ENCODE data around the gene COL4A4.

The COL4A4 gene

DNA sequence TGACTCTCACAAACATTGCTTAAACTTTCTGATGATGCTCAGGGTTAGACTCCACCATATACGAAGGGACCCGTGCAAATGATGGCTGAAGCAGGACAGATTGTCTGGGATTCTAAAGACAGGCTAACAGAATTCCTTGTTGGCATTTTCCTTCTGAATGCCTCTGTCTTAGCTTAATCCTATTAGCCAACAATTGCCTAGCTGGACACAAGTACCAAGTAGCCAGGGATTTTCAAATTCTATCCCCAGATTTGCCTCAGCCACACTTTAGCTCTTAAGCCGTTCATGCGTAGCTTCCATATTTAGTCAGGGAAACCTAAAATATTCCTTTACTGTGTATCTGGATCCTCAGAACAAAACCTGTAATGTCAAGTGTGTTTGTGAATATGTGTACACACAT lies 40.4 kb upstream of the COL4A4 start:
- H3K27ac ChIP-seq = no peak overlapping the region
- no peaks in the 10 kb centered on the region for H3K27me3 ChIP-seq (ENCODE audit: insufficient read depth, low read depth)
- H3K9ac ChIP-seq = no peak overlapping the region
- H3K36me3 ChIP-seq (ENCODE audit: insufficient read depth) = no peaks in the 10 kb centered on the region
- H2AFZ ChIP-seq (ENCODE audit: low read depth) = no peak overlapping the region
- H3K4me1 ChIP-seq (ENCODE audit: low read depth, poor library complexity, severe bottlenecking) = no peaks in the 10 kb centered on the region
- no peaks in the 10 kb centered on the region for H4K20me1 ChIP-seq (ENCODE audit: insufficient read depth)
- no peaks in the 10 kb centered on the region for H3K79me2 ChIP-seq (ENCODE audit: insufficient read depth, low read depth)
- H3K4me3 ChIP-seq (IDR thresholded peaks at IDR 0.05; ENCODE audit: insufficient read depth, low read depth, low read length) = no peak overlapping the region
- no peak overlapping the region for H3K4me2 ChIP-seq
- TF ChIP-seq, protein P1, sequence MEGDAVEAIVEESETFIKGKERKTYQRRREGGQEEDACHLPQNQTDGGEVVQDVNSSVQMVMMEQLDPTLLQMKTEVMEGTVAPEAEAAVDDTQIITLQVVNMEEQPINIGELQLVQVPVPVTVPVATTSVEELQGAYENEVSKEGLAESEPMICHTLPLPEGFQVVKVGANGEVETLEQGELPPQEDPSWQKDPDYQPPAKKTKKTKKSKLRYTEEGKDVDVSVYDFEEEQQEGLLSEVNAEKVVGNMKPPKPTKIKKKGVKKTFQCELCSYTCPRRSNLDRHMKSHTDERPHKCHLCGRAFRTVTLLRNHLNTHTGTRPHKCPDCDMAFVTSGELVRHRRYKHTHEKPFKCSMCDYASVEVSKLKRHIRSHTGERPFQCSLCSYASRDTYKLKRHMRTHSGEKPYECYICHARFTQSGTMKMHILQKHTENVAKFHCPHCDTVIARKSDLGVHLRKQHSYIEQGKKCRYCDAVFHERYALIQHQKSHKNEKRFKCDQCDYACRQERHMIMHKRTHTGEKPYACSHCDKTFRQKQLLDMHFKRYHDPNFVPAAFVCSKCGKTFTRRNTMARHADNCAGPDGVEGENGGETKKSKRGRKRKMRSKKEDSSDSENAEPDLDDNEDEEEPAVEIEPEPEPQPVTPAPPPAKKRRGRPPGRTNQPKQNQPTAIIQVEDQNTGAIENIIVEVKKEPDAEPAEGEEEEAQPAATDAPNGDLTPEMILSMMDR (conservative IDR thresholded peaks at IDR 0.05; ENCODE audit: low read depth, low read length) = no peak

DNA sequence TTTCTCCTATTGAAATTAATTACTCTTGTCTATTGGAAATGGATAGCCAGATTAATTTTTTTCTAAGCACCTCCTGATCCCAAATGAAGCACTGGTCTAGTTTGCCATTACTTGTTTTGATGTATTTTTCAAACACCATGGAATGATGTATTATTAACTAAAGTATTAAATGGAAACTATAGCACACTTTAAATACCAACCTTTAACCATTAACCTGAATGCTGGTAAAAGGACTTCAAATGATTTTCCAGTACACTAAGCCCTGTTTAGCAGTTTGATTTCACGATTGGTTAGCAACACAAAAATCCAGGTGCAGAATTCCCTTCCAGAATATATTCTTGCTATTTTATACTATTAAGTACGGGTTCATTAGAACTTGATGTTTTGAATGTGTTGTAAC lies 37.8 kb upstream of the COL4A4 start:
- Histone ChIP-seq H4K20me1 (ENCODE audit: insufficient read depth) (no peaks in the 10 kb centered on the region), H3K4me3 (IDR thresholded peaks at IDR 0.05; ENCODE audit: insufficient read depth, low read depth, low read length) (no peak overlapping the region), H3K9ac (no peak overlapping the region), H3K4me1 (ENCODE audit: low read depth, poor library complexity, severe bottlenecking) (no peaks in the 10 kb centered on the region), H3K27ac (no peak overlapping the region), H3K36me3 (ENCODE audit: insufficient read depth) (no peaks in the 10 kb centered on the region), H3K79me2 (ENCODE audit: insufficient read depth, low read depth) (no peaks in the 10 kb centered on the region), H2AFZ (ENCODE audit: low read depth) (no peak overlapping the region), H3K27me3 (ENCODE audit: insufficient read depth, low read depth) (no peaks in the 10 kb centered on the region), H3K4me2 (no peak overlapping the region)
- TF ChIP-seq, protein P1 (conservative IDR thresholded peaks at IDR 0.05; ENCODE audit: low read depth, low read length) = no peak

DNA sequence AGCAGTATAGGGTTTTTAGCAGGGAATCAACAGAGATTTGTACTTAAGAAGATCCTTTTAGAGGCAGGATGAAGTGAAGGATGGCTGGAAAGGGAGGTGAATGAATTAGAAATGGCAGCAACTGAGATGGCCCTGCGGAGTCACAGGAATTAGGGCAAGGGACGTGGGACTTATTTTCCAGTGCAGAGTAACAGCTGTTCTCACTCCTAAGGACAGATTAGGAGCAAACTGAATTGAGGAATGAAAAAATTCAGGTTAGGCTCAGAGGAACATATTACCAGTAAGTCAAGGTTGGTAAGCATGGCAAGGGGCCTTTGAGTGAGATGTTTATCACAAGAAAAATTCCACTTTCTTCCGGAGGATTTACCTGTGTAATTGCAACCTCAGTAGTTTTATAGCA lies 34.9 kb upstream of the COL4A4 start:
- no peaks in the 10 kb centered on the region for H3K4me1 ChIP-seq (ENCODE audit: low read depth, poor library complexity, severe bottlenecking)
- TF ChIP-seq, protein P1 (conservative IDR thresholded peaks at IDR 0.05; ENCODE audit: low read depth, low read length) = no peak
- H2AFZ ChIP-seq (ENCODE audit: low read depth) = no peak overlapping the region
- no peak overlapping the region for H3K4me3 ChIP-seq (IDR thresholded peaks at IDR 0.05; ENCODE audit: insufficient read depth, low read depth, low read length)
- no peak overlapping the region for H3K4me2 ChIP-seq
- no peaks in the 10 kb centered on the region for H3K79me2 ChIP-seq (ENCODE audit: insufficient read depth, low read depth)
- no peak overlapping the region for H3K9ac ChIP-seq
- no peaks in the 10 kb centered on the region for H3K27me3 ChIP-seq (ENCODE audit: insufficient read depth, low read depth)
- H3K36me3 ChIP-seq (ENCODE audit: insufficient read depth) = no peaks in the 10 kb centered on the region
- no peaks in the 10 kb centered on the region for H4K20me1 ChIP-seq (ENCODE audit: insufficient read depth)
- H3K27ac ChIP-seq = no peak overlapping the region

DNA sequence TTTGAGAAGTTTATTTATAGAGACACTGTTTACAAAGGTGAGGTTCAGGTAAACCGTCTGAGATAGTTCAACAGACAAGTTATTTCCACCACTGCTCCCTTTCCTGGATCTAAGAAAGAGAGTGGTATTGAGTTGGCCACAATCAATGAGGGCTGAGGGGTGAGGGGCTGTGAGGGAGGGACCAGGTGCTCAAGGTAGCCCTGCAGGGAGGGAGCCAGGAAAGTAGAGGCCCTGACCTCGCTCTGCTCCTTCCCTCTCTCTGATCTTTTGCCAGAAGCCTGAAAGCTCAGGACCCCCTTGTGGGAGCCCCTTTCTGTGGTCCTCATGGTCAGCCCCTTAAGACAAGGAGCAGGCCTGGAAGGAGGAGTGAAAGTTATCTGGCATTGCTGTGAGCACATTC lies 30.2 kb upstream of the COL4A4 start:
- H3K4me1 ChIP-seq (ENCODE audit: low read depth, poor library complexity, severe bottlenecking) = peaks cover 7% of the 10 kb centered on the region
- H3K9ac ChIP-seq = no peak overlapping the region
- H3K4me2 ChIP-seq = no peak overlapping the region
- H3K4me3 ChIP-seq (IDR thresholded peaks at IDR 0.05; ENCODE audit: insufficient read depth, low read depth, low read length) = no peak overlapping the region
- no peak overlapping the region for H3K27ac ChIP-seq
- H3K36me3 ChIP-seq (ENCODE audit: insufficient read depth) = no peaks in the 10 kb centered on the region
- H3K79me2 ChIP-seq (ENCODE audit: insufficient read depth, low read depth) = no peaks in the 10 kb centered on the region
- H4K20me1 ChIP-seq (ENCODE audit: insufficient read depth) = no peaks in the 10 kb centered on the region
- H3K27me3 ChIP-seq (ENCODE audit: insufficient read depth, low read depth) = no peaks in the 10 kb centered on the region
- no peak overlapping the region for H2AFZ ChIP-seq (ENCODE audit: low read depth)
- TF ChIP-seq, protein P1 (conservative IDR thresholded peaks at IDR 0.05; ENCODE audit: low read depth, low read length) = no peak
